Medulla oblongata (tissue), 1 donor: ENCODE results near the gene ZNF892.
A peak's percentile ranks its signal among the peaks of the same experiment; 100 is the strongest.
"Not testable (repeated sequence)": the region's sequence is repeated elsewhere in the genome, so short reads cannot be mapped to it uniquely, and the experiment has no call there.

Experiments
- DNase-seq: peaks from one replicate; pipeline ENCODE4 v3.0.0-alpha.2; 2015; ENCODE audit errors: extremely low spot score

The ZNF892 gene

DNA sequence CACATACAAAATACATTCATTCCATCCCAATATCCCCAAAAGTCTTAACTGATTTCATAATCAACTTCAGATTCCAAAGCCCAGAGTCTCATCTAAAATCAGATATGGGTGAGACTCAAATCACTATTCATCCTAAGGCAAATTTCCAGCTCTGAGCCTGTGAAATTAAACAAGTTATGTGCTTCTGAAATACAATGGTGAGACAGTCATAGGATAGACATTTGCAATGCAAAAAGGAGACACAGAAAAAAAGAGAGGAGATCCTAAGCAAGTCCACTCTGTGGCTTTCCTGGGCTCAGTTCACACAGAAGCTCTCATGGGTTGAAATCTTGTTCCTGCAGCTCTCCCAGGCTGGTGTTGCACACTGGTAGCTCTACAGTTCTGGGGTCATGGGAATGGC lies 18.3 kb downstream of the ZNF892 start:
- no peak for DNase-seq

DNA sequence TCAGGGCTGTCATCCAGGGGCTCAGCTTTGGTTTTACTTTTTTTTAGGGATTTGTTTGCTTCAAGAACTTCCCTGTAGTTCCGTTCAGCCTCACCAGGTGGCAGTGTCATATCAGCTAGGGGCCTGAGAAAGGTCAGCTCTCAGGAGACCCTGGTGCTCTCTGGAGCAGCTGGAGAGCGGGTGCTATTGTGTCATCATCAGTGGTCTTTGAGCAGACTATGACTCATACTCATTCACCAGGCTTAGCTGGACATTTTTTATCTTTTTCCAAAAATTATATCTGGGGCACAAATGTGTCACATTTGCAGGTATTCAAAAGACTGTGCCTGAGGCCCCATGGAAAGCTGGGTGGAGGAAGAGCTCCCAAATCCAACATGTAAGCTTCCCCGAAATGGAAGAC lies 24.4 kb downstream of the ZNF892 start:
- DNase-seq, result peak; percentile 81

DNA sequence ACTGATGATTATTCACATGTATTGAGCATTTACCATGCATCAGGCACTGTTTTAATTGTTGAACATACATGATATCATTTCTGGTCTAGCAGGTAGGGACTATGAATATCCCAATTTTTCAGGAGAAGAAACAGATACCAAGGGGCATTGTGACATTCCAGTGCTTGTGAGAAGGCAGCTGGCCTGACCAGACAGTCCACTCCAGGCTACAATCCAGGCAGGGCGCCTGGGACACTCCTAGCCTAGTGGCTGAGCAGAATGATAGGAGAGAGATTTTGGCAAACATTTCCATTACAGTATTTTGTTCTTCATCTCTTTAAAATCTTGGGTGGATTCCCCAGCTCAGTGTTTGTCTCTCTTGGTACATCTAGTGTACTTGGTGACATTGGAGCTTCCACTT lies 24.9 kb downstream of the ZNF892 start:
- no peak for DNase-seq

DNA sequence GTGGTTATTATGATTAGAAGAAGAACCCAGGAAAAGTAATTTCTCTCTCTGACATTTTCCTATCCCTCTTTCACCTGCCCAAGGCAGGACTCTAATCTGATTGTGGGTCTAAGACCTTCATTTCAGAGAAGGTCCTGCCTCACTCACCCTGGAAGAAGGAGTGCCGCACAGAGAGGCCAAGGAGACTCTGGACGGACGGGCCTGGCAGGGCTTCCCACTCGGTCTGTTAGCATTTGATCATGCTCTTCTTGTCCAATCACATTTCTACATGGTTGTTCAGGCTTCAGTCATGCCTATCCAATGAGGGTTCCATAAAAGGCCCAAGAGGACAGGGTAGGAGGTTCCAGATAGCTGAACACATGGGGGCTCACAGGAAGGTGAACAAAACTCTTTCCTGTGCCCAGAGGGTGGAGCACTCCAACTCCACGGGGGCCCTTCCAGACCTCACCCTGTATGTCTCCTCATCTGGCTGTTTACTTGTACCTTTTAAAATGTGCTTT lies 27.0 kb downstream of the ZNF892 start:
- DNase-seq, result no peak

DNA sequence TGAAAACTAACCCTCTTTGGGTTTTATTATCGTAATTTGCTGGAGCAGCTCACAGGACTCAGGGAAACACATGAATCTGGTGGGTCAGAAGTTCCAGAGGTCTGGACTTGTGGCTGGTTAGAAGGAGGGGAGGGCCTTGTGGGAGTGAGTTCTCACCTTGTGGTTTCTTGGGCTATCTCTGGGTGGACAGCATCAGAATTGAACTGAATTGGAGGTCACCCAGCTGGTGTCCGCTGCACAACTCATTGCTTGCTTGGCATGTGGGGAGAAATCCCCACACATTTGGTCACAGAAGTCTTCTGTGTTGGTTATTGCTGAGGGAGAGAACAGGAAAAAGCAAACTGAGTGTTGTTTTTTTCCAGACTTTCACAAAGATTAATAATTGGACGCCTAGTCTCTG lies 27.5 kb downstream of the ZNF892 start:
- DNase-seq, result no peak

DNA sequence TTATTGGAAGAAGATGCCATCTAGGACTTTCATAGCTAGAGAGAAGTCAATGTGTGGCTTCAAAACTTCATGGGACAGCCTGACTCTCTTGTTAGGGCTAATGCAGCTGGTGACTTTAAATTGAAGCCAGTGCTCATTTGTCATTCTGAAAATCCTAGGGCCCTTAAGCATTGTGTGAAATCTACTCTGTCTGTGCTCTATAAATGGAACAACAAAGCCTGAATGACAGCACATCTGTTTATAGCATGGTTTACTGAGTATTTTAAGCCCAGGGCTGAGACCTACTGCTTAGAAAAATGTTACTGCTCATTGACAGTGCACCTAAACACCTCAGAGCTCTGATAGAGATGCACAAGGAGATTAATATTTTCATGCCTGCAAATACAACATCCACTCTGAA lies 30.8 kb downstream of the ZNF892 start:
- DNase-seq, result no peak

DNA sequence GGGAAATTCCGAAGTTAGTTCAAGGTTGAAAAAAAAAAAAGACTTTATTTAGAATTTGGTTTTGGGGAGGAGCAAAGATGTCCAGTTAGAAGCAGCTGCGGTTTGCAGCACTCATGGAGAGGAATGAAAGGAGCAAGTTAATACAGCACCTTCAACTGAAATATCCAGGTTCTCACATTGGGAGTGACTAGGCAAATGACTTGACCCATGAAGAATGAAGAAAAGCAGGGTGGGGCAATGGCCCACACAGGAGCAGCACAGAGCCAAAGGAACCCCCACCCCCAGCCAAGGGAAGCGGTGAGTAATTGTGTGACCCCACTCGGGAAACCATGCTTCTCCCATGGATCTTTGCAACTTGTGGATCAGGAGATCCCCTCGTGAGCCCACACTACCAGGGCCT lies 32.8 kb downstream of the ZNF892 start:
- DNase-seq, result no peak

DNA sequence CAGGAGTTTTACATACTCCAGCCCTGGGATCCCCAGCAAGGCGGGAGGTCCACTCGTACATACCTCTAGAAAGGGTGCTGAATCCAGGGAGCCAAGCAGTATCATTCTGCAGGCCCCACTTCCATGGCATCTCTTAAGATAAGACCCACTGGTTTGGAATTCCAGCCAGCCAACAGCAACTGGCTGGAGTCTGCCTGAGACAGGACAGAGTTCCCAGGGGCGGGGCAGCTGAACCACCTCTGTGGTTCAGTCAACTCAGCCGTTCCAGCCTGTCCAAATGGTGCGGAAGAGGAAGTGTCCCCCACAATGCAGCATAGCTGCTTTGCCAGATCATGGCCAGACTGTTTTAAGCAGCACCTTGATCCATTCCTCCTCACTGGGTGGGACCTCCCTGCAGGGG lies 33.2 kb downstream of the ZNF892 start:
- no peak for DNase-seq

DNA sequence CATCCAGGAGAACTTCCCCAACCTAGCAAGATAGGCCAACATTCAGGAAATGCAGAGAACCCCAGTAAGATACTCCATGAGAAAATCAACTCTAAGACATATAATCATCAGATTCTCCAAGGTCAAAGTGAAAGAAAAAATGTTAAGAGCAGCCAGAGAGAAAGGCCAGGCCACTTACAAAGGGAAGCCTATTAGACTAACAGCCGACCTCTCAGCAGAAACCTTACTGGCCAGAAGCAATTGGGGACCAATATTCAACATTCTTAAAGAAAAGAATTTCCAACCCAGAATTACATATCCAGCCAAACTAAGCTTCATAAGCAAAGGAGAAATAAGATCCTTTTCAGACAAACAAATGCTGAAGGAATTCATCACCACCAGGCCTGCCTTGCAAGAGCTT lies 34.8 kb downstream of the ZNF892 start:
- not testable (repeated sequence) for DNase-seq
